Renal cortex interstitium (tissue), 11 donors: Measurements from ENCODE around the gene LMOD3. TPM values are rescaled to one million over a fixed set of nuclear protein-coding genes. Genes with fewer than 3 reads are reported as not detected.

ENCODE experiments used
- DNase-seq, 11 donors: peaks; one replicate each; pipeline ENCODE4 v3.0.0-alpha.2; 2013; ENCODE audit warnings: low read depth in 9 of 11, low spot score in 4 of 11; ENCODE audit errors: extremely low read depth in 1 of 11
- polyA plus RNA-seq, 3 donors: library from polyadenylated mRNA; unstranded; fragments of 120-200 nt; gene quantifications; one replicate each; pipeline ENCODE4 v1.2.1, GENCODE V29; 2013; ENCODE audit not compliant: insufficient read length in 3 of 3

LMOD3 gene
- polyA plus RNA-seq, 3 donors = 0.08 to 0.14 (median 0.10) TPM

DNA sequence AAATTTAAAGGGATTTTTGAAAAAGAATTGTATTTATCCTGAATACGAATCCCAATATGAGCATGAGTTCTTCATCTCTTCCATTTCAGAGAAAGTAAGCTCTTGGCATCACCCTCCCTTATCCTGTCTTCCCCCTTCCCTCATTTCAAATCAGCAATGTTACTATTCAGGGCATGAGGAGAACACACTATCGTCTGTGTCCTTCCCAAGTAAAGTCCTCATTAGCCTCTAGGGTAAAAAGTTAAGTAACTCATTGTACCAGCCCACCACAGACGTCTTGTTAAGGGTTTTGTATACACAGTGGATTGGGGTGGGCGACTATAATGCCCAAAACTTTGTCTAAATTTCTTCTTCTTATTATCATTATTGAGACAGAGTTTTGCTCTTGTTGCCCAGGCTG, 22.8 kb downstream of the LMOD3 start:
- no peak for DNase-seq

GRCh38 chr3:69097407-69098086, 24.8 kb downstream of the LMOD3 start:
- no peak for DNase-seq

- no peak for DNase-seq
These were observed 26.1 kb downstream of the LMOD3 start for GRCh38 chr3:69096299-69096698.

DNA sequence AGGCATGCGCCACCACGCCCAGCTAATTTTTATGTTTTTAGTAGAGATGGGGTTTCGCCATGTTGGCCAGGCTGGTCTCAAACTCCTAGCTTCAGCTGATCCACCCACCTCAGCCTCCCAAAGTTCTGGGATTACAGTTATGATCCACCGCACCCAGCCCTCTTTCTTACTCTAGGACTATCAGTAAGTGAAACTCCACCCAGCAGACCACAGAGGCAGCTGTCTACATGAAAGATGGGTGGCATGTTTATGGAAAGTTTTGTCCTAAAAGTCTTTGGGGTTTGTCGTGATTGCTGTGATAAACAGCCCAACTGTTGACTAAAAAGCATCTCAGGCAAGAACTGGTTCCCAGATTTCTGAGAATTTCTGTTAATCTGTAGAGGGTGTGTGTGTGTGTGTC, 26.8 kb downstream of the LMOD3 start:
- DNase-seq = no peak

GRCh38 chr3:69094467-69095205, 27.8 kb downstream of the LMOD3 start:
- DNase-seq = no peak

DNA sequence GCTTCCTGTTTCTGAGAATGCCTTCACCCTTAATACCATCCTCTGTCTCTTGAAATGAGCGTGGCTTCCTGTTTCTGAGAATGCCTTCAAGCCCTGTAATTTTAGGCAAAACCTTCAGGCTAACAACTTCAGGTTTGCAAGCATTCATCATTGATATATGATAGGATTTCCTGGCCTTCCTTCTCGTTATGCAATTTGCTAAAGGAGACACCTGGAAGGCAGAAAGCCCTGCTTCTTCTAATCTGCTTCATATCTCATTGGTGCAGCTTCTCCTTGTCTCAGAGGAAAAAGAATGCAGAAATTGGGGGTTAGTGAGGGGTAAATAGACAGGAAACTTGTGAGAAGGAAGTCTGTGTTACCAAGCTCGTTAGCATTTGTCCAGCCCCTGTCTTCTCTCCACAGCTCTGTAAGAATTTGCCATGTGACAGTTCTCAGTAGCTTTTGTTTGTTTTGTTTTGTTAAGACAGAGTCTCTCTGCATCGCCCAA, 30.3 kb downstream of the LMOD3 start:
- no peak for DNase-seq

GRCh38 chr3:69091389-69092029, 30.9 kb downstream of the LMOD3 start:
- DNase-seq = no peak

DNA sequence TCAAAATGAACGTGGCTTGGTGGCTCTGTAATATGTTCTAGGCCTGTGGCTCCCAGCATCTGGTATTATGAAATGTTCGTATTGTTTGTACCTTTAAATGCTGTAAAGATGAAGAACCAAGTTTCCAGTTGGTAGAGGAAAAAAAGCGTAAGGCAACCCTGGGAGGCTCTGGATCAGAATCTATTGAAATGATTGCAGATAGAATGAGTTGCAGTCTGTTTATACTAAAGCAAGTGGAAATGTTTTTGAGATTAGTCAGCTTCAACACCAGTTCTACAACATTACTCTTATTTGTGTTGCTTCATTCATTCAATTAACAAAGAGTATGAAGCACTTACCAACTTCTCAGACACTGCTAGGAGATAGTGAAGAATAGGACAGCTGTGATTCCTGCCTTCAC, 32.4 kb downstream of the LMOD3 start:
- DNase-seq = no peak

- DNase-seq = no peak
These were observed 34.3 kb downstream of the LMOD3 start for GRCh38 chr3:69088063-69088462.

GRCh38 chr3:69087030-69087791, 35.2 kb downstream of the LMOD3 start:
- no peak for DNase-seq

- peak in 1 of 11 donors; percentile 29 for DNase-seq
These were observed 36.3 kb downstream of the LMOD3 start for GRCh38 chr3:69085833-69086722.

GRCh38 chr3:69085168-69085832, 37.1 kb downstream of the LMOD3 start:
- DNase-seq = no peak

DNA sequence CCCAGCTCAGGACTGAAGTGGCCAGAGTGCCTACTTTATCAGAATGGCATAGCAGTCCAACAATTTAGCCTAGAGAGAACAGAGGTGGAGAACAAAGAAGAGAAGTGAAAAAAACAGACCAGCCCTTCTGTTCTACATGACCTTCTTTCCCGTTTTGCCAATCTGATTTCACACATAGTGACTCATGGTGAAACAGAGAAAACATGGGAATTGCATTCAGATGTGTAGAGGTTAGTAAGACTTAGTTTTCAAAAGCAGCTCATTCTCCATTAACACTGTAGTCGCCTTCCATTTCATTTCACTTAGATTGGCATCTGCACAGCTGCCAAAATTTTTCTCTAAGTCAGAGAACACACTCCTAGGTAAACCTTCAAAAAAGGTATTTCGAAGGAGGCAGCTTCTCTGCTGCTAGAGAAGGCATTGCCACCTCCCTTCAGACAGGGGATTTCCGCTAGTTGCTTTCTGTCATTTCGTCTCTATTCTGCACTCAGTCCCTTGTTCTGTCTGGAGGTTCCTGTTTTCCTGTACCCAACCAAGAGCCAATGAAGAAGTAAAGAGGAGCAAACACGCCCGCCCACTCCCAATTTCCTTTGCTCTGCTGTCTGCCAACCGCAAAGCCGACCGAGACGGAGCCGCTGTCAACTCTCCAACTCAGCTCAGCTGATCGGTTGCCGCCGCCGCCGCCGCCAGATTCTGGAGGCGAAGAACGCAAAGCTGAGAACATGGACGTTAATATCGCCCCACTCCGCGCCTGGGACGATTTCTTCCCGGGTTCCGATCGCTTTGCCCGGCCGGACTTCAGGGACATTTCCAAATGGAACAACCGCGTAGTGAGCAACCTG, 37.8 kb downstream of the LMOD3 start, which contains the start of gene ARL6IP5:
Gene ARL6IP5, plus strand, starts transcription at position 612 of the 842 bp plus-strand sequence. Its CDS starts 111 bp downstream, at position 723.
- DNase-seq = peak in 10 of 11 donors; percentile 61 to 89 (median 84)

- DNase-seq = peak in 1 of 11 donors; percentile 18
These were observed 39.6 kb downstream of the LMOD3 start for GRCh38 chr3:69082805-69083204.

DNA sequence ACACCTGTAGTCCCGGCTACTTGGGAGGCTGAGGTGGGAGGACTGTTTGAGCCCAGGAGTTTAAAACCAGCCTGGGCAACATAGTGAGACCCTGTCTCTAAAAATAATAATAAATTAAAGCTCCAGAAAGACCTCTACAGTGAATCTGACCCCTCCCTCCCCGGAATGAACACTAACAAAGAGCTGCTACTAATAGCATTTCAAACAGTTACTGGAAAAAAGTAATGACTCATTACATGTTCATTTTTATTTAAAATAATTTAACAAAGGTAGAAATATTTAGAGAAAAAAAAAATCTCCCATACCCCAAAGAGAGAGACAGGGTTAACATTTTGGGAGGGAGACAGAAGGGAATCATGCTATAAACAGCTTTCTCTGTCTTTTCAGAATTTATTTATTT, 40.0 kb downstream of the LMOD3 start:
- no peak for DNase-seq

- no peak for DNase-seq
These were observed 40.7 kb downstream of the LMOD3 start for GRCh38 chr3:69081583-69082262.
